Chondrocyte (in vitro differentiated cells): ENCODE data around the gene SFTA2. TPM values are rescaled to one million over a fixed set of nuclear protein-coding genes. Genes with fewer than 3 reads are reported as not detected.
"Not testable (repeated sequence)": the region's sequence is repeated elsewhere in the genome, so short reads cannot be mapped to it uniquely, and the experiment has no call there.

Experiments
- DNase-seq: peaks from one replicate; pipeline ENCODE4 v3.0.0; 2021; ENCODE audit warnings: mixed read lengths, low spot score
- H3K27ac Mint-ChIP-seq: one replicate; pipeline ENCODE4 v1.8.0; 2021; ENCODE audit warnings: mild to moderate bottlenecking, moderate library complexity, mixed read lengths; ENCODE audit not compliant: unreplicated experiment
- H3K27me3 Mint-ChIP-seq: 2 replicates; pipeline ENCODE4 v1.8.0; 2021; ENCODE audit warnings: low read depth, mixed read lengths
- H3K36me3 Mint-ChIP-seq: 2 replicates; pipeline ENCODE4 v1.8.0; 2021; ENCODE audit warnings: low read depth, mixed read lengths
- H3K4me1 Mint-ChIP-seq: 2 replicates; pipeline ENCODE4 v1.8.0; 2021; ENCODE audit warnings: low read depth, mild to moderate bottlenecking, mixed read lengths
- H3K4me3 Mint-ChIP-seq: one replicate; pipeline ENCODE4 v1.8.0; 2021; ENCODE audit warnings: mild to moderate bottlenecking, moderate library complexity, mixed read lengths; ENCODE audit not compliant: unreplicated experiment
- H3K9me3 Mint-ChIP-seq: 2 replicates; pipeline ENCODE4 v1.8.0; 2021; ENCODE audit warnings: low read depth, mixed read lengths
- total RNA-seq: library from RNA; stranded (reverse); gene quantifications from 3 replicates; pipeline ENCODE4 v1.2.1, GENCODE V29; 2021
- TF ChIP-seq, protein P1 (sequence below): fragments of 200-600 bp; sonication (generic); IDR thresholded peaks from 2 replicates; pipeline ENCODE4 v1.5.0; 2021; ENCODE audit warnings: antibody characterized with exemption, mild to moderate bottlenecking, moderate library complexity

Gene SFTA2
- total RNA-seq, 1 donor from 2014 or later, result not detected

DNA sequence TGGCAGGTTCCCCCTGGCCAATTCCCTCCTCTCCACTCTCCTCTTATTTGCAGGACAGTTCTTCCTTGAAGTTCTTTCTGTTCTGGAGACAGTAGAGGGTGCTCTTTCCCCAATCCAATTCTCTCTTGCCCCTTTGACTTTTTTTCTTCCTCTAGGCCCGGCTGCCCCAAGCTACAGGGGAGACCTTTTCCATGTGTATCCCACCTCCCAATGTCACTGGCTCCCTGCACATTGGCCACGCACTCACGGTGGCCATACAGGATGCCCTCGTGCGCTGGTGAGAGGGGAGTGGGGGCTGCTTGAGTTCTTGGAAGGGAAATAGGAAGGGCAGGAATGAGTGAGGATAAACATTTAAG is 16.4 kb downstream of the SFTA2 start:
- Mint-ChIP-seq H3K36me3 (peaks cover 25% of the 10 kb centered on the region), H3K27me3 (no peaks in the 10 kb centered on the region), H3K9me3 (no peaks in the 10 kb centered on the region), H3K4me1 (peaks cover 44% of the 10 kb centered on the region), H3K27ac (peak overlapping the region; percentile 57), H3K4me3 (no peak overlapping the region)
- DNase-seq, result no peak
- TF ChIP-seq, protein P1, sequence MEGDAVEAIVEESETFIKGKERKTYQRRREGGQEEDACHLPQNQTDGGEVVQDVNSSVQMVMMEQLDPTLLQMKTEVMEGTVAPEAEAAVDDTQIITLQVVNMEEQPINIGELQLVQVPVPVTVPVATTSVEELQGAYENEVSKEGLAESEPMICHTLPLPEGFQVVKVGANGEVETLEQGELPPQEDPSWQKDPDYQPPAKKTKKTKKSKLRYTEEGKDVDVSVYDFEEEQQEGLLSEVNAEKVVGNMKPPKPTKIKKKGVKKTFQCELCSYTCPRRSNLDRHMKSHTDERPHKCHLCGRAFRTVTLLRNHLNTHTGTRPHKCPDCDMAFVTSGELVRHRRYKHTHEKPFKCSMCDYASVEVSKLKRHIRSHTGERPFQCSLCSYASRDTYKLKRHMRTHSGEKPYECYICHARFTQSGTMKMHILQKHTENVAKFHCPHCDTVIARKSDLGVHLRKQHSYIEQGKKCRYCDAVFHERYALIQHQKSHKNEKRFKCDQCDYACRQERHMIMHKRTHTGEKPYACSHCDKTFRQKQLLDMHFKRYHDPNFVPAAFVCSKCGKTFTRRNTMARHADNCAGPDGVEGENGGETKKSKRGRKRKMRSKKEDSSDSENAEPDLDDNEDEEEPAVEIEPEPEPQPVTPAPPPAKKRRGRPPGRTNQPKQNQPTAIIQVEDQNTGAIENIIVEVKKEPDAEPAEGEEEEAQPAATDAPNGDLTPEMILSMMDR, result peak; percentile 89

DNA sequence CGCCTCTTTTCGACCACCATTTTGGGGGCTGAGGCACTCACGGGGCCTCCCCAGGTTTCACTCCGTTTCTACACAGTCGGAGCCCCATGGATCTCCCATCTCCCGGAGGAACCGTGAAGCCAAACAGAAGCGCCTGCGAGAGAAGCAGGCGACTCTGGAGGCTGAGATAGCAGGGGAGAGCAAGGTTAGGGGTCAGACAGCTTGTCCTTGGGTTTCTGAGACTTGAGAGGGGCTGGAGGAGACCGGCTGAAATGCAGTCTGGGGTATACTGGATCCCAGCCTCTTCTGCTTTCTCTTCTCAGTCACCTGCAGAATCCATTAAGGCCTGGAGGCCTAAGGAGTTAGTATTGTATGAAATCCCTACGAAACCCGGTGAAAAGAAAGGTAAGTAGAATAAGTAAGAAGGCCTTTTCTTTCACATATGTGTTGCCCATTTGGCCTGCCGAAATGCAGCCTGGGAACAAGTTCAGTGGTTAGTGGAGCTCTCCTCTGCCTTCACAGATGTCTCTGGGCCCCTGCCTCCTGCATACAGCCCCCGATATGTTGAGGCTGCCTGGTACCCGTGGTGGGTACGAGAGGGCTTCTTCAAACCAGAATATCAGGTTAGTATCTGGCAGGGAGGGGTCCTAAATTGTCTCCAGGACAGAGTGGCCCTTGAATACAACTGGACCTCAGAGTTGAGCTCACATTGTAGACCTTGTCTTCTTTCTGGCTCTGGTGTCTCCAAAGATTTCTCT is 16.9 kb downstream of the SFTA2 start:
- peaks cover 24% of the 10 kb centered on the region for H3K36me3 Mint-ChIP-seq
- H3K4me3 Mint-ChIP-seq, result peak overlapping the region; percentile 83
- H3K9me3 Mint-ChIP-seq, result no peaks in the 10 kb centered on the region
- TF ChIP-seq, protein P1, result no peak
- peak overlapping the region; percentile 90 for H3K27ac Mint-ChIP-seq
- DNase-seq, result no peak
- no peaks in the 10 kb centered on the region for H3K27me3 Mint-ChIP-seq
- H3K4me1 Mint-ChIP-seq, result peaks cover 44% of the 10 kb centered on the region

DNA sequence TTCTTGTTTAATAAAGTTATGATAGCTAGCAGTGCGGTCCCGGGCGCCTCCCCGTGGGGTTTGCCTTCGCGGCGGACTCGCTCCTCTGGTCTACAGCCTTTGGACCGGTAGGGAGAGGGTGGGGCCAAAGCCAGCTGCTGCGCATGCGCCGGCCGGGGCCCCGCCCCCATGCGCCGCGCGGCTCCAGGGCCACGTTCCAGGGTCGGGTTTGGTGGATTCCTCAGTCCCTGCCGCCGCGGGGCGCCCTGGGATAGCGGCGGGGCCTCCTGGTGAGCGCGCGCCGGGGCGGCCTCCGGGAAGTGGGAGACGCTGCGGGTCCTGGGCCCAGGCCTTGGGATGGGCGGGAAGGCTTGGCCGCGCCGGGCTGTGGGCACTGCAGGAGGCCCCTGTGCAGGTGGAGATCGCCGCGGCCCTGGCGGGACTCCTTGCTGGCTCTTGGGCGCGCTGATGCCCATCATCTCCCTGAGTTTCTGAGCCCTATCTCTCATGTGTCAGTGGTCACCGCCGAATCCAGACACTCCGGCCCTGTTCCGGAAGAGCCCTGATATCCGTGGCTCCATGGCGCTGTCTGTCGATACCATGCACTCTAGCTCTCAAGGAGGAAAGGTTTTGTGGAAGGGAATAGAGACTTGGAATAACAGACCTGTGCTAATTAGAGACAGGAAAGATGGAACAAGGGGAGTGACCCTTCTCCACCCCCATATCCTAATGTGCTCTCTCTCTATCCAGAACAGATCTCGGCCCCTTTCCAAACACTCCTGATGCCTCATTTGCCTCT is 17.7 kb downstream of the SFTA2 start, which contains the start of gene VARS2:
VARS2 (plus strand) TSS at position 163 of the 778 bp plus-strand sequence; CDS start at position 762, 599 bp downstream.
- no peak for DNase-seq
- Mint-ChIP-seq H3K4me1 (peaks cover 44% of the 10 kb centered on the region), H3K27me3 (no peaks in the 10 kb centered on the region), H3K27ac (peak within 1 kb of the TSS; percentile 90), H3K9me3 (no peaks in the 10 kb centered on the region), H3K36me3 (peaks cover 21% of the 10 kb centered on the region), H3K4me3 (peak within 1 kb of the TSS; percentile 83)
- TF ChIP-seq, protein P1, result peak; percentile 72

DNA sequence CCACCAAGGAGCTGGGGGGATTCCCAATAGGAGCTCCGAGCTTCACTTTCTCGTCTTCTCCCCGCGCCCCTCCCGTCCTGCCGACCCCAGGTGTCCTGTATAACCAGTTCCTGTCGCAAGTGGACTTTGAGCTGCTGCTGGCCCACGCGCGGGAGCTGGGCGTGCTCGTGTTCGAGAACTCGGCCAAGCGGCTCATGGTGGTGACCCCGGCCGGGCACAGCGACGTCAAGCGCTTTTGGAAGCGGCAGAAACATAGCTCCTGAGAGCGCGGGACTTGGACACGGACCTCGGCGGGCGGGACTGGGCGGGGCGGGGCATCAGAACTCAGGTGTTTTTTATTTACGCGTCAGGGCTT is 18.3 kb downstream of the SFTA2 start:
- peak overlapping the region; percentile 83 for H3K4me3 Mint-ChIP-seq
- TF ChIP-seq, protein P1, result no peak
- H3K27ac Mint-ChIP-seq, result peak overlapping the region; percentile 82
- no peak for DNase-seq
- no peaks in the 10 kb centered on the region for H3K9me3 Mint-ChIP-seq
- H3K4me1 Mint-ChIP-seq, result peaks cover 48% of the 10 kb centered on the region
- H3K27me3 Mint-ChIP-seq, result no peaks in the 10 kb centered on the region
- peaks cover 19% of the 10 kb centered on the region for H3K36me3 Mint-ChIP-seq

DNA sequence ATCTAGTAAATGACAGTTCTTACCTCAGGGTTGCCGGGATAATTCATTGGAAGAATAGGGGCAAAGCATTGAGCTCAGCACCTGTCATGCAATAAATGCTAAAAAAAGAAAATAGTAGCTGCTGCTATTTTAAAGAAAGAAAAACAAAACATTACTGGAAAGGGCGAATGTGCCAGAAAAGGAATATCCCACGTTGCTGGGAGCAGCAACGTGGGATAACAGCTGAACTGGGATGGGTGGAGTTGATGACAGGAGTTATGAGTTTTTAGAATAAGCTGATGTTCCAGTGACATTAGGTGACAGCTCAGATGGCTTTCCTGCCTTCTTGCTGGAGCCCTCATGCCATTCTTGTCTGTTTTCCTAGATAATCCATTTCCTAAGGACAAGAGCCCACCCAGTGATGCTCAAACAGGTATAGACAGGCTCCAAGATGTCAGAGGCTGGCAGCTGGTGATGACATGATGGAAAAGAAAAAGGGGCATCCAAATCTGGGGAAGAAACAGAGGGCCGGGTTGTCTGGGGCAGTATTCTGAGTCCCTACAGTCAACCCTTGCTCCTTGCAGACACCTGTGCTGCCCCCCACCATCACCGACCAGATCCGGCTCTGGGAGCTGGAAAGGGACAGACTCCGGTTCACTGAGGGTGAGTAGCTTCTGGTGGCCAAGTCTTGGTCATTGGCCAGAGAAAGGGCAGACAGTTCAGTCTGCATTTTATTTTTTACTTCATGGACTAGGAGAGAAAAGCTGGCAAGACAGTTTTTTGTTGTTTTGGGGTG is 19.0 kb downstream of the SFTA2 start:
- TF ChIP-seq, protein P1, result no peak
- DNase-seq, result no peak
- H3K27me3 Mint-ChIP-seq, result no peaks in the 10 kb centered on the region
- peaks cover 54% of the 10 kb centered on the region for H3K4me1 Mint-ChIP-seq
- H3K36me3 Mint-ChIP-seq, result peaks cover 21% of the 10 kb centered on the region
- H3K9me3 Mint-ChIP-seq, result no peaks in the 10 kb centered on the region
- H3K27ac Mint-ChIP-seq, result no peak overlapping the region
- peak overlapping the region; percentile 83 for H3K4me3 Mint-ChIP-seq

DNA sequence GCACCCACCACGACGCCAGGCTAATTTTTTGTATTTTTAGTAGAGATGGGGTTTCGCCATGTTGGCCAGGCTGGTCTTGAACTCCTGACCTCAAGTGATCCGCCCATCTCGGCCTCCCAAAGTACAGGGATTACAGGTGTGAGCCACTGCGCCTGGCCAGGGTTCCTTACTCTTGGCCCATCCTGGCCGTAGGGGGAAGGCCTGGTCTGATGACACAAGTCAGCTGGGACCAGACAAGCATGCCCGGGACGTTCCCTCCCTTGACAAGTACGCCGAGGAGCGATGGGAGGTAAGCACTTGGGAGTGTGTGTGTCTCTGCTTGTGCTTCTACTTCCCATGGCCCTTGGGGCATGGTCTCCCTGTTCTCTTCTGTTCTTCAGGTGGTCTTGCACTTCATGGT is 21.5 kb downstream of the SFTA2 start:
- H3K27me3 Mint-ChIP-seq, DNase-seq, H3K9me3 Mint-ChIP-seq, H3K4me3 Mint-ChIP-seq: not testable (repeated sequence)
- Mint-ChIP-seq H3K36me3 (peaks cover 11% of the 10 kb centered on the region), H3K27ac (peak overlapping the region; percentile 45), H3K4me1 (peaks cover 49% of the 10 kb centered on the region)
